GM18507 (cell line): Measurements from ENCODE around the gene EPN2.
"Not testable (repeated sequence)": the region's sequence is repeated elsewhere in the genome, so short reads cannot be mapped to it uniquely, and the experiment has no call there.

ENCODE experiments used
- DNase-seq: peaks from one replicate; pipeline ENCODE4 v3.0.0; 2011; ENCODE audit warnings: low read depth; ENCODE audit not compliant: insufficient read length; ENCODE audit errors: extremely low spot score
- FAIRE-seq: peaks from 2 replicates; lab custom pipeline; 2011; peaks lifted over from hg19 to GRCh38; lab: Jason Lieb, UNC

EPN2 gene

DNA sequence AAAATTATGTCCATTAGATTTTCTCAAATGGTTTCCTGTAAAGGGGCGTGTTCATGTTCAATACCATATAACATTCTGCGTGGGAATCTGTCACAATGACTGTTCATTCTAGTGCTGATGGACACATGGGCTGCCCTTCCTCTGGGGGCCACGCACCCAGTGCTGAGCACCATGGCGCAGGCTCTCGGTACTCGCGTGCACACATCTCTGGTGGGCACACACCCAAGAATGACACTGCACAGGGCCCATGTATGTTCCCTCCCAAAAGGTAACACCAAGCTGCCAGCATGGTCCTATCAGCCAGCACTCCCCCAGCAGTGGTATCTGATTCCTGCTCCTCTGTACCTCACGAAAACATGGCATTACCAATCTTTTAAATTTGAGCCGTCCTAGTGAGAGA is 111.6 kb downstream of the EPN2 start:
- no peak for DNase-seq
- FAIRE-seq, result no peak

DNA sequence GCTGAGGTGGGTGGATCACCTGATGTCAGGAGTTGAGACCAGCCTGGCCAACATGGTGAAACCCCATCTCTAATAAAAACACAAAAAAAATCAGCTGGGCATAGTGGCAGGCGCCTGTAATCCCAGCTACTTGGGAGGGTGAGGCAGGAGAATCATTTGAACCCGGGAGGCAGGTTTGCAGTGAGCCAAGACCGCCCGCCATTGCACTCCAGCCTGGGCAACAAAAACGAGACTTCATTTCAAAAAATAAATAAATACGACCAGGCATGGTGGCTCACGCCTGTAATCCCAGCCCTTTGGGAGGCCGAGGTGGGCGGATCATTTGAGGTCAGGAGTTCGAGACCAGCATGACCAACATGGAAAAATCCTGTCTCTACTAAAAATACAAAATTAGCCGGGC is 116.2 kb downstream of the EPN2 start:
- FAIRE-seq, DNase-seq: not testable (repeated sequence)

DNA sequence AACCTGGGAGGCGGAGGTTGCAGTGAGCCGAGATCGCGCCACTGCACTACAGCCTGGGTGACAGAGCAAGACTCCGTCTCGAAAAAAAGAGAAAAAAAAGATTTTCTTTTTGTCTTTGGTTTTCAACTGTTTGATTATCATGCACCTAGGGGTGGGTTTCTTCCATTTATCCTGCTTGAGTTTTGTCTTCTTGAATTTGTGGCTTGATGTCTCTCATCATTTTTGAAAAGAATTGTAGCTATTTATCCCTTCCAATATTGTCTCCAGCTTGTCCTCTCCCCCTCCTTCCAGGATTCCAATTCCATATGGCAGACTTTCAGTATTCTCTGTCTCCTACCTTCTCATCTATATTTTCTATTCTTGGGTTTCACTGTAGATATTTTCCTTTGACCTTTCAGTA is 117.6 kb downstream of the EPN2 start:
- FAIRE-seq (no peak), DNase-seq (no peak)

DNA sequence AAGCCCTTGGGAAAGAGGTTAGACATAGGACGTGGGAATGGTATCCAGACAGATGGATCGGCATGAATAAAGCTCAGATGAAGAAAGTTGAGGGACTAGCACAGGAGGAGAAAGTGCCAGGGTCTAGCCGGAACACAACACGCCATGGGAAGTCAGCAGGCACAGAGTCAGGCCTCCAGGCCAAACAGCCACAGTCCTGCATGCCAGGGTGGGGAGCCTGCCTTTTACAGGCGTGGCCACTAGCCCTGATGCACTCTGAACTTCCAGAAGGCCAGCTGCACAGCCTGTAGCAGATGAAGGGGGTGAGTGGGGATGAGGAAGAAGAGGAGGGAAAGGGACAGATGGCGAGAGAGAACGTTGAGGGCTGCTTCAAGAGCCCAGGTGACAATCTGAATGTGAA is 120.2 kb downstream of the EPN2 start:
- DNase-seq, result no peak
- no peak for FAIRE-seq

DNA sequence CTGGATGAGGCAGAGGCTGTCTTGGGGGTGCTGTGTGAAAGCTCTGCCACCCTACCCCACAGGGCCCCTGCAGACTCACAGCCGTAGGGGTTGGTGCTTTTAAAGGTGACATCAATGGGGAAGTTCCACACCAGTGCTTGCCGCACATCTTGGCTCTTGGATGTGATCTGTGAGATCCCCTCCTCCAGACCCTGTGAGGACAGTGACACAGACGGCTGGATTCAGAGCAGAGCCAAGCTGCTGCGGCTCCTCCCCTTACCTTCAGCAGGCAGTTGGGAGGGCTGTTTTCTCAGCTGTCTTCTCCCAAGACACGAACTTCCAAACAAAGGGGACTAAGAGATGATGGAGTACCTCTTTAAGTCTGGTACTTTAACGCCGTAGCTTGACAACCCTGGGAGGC is 120.6 kb downstream of the EPN2 start:
- no peak for FAIRE-seq

DNA sequence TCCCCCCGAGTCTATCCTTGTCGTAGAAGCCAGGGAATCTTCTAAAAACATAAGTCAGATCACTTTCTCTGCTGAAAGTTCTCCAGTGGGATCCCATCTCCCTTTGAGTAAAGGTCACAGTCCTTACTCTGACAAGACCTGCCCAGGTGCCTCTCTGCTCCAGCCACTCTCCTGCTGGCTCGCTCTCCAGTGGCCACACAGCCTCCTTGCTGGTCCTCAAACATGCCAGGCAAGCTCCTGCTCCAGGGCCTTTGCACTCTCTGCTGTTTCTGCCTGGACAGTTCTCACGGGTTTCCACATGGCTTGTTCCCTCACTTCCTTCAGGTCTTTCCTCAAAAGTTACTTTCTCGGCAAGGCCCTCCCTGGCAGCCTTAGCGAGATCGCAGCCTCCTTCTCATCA is 122.0 kb downstream of the EPN2 start:
- DNase-seq (no peak), FAIRE-seq (no peak)

More for the DNA sequence above, 120.6 kb downstream of the EPN2 start:
- no peak for DNase-seq

DNA sequence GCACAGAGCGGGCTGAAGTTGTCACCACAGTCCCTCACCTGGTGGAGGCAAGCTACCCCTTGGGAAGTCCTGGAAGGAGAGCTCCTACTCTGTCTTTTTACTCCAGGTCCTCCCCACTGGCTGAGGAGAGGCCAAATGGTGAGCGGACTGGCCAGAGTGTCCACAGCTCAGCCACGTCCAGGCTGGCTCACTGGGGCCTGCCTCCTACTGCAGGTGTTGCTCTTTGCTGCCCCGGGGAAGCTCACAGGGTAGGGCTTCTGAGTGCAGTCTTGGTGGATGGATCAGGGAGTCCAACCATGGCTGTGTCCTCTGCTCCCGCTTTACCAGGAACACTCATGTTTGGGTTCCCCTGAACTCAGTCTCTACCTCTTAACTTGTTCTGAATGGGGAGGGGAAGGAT is 122.7 kb downstream of the EPN2 start:
- DNase-seq (no peak), FAIRE-seq (no peak)

DNA sequence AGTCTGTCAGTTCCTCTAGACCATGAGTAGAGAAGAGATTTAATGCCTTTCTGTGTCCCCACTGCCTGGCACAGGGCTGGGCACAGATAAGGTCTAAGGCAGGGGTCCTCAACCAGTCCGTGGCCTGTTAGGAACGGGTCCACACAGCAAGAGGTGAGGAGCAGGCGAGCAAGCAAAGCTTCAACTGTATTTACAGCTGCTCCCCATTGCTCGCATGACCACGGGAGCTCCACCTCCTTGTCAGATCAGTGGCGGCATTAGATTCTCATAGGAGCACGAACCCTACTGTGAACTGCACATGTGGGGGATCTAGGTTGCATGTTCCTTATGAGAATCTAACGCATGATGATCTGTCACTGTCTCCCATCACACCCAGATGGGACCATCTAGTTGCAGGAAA is 123.6 kb downstream of the EPN2 start:
- FAIRE-seq (no peak), DNase-seq (no peak)

DNA sequence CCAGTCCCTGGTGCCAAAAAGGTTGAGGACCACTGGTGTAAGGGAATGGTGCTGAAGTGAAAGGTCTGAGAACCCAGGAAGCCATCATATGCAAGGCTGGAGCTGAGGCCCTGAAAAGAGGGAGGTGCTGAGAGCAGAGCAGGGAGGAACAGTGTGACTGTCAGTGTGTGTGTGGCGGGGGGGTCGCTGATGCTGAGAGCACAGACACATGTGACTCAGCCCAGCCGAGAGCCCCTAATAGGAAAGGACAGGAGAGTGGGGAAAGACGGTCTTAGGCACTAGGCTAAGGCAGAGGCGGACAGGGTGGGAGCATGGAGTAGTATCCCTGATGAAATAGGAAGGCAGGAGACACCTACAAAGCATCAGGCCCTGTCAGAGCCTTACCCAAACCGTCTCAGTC is 124.2 kb downstream of the EPN2 start:
- FAIRE-seq, result no peak
- no peak for DNase-seq

DNA sequence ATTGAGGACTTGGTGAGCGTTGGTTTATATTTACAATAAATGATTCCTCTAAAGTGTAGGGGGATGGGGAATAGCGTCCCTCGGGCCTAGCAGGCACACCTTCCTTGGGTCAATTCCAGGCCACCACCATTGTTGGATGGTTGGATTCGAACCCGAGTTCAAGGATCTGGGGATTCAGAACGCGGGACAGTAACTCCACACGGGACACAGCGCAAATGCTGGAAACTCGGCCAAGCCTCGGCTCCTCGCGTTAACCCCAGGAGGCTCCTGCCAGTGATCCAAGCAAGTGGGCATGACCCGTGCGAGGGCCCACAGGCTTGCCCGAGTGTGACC is 124.7 kb downstream of the EPN2 start:
- no peak for FAIRE-seq
- no peak for DNase-seq

DNA sequence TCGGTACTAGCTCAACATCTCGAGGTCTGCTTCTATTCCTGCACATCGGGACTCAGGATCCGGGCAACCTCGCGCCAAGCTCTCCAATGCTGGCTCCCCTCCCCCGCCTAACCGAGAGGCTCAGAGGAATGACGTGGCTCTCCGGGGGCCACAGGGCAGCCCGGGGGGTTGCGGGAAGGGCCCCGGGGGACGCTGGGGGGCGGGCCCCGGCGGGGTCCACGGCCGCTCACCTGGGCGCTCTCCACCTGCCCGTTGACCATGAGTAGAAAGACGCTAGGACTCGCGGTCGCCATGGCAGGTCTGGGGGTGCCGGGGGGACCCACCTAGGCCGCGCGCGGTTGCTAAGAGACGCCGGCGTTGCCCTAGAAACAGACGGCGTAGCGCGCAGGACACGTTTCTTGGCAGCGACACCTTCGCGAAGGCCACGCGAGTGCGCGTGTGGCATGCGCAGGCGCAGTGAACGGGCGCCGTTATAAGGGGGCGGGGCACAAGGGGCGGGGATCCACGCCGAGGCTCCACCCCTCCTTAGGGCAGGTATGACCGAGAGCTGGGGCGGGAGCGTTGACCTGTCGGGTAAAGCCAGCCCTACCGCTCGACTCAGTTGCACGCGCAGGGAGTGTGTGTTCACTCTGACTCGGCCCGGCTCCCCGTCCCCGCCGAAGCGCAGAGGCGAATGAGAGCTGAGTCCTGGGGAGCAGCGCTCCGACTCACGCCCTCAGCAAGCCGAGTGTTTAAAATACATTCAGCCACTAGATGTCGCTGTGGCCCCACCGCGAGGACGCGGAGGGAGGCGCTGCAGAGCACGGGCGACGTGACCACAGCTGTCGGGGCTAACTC is 125.3 kb downstream of the EPN2 start, which contains the start of gene B9D1:
Gene B9D1, minus strand, starts transcription at position 447 of the 837 bp plus-strand sequence. Its CDS starts 154 bp downstream, at position 293.
- peak; percentile 89 for FAIRE-seq
- peak; percentile 99 for DNase-seq

DNA sequence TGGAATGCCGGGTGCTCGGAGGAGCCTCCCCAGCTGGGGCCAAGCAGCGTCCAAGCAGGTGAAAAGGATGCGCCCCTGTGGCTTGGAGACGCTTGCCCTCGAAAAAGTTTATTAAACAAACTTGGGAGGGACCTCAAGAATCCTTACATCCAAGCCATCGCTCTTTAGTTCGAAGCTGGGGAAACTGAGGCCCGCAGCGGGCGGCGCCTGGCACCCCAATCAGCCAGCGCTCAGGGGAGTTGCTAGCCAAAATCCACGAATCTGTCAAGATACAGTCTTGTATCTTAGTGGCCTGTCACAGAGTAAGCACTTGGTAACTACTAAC is 125.9 kb downstream of the EPN2 start:
- DNase-seq (no peak), FAIRE-seq (no peak)

DNA sequence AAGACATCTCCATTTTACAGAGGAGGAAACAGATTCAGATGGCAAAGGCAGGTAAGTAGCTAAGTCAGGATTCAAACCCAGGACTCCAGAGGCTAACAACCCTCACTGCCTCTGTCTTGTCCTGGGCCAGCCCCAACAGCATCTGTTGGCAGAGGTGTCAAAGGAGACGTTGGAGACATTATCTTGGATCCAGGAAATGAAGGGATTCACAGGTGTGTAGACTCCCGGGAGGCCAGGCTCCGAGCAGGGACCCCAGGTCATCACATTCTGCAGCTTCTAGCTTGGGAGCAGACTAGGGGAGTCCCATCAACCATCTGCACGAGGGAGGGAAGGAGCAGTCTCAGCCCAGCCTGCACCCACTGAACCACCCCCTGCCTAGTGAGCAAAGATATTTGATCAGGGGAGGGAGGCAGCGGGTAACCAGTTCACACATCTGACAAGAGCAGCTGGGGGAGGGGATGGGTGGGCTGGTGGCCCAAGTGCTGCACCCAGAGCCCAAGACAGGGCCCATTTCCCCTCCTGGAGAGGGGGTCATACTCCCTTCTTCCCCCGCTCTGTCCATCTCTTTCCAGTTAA is 126.4 kb downstream of the EPN2 start:
- FAIRE-seq (no peak), DNase-seq (no peak)

DNA sequence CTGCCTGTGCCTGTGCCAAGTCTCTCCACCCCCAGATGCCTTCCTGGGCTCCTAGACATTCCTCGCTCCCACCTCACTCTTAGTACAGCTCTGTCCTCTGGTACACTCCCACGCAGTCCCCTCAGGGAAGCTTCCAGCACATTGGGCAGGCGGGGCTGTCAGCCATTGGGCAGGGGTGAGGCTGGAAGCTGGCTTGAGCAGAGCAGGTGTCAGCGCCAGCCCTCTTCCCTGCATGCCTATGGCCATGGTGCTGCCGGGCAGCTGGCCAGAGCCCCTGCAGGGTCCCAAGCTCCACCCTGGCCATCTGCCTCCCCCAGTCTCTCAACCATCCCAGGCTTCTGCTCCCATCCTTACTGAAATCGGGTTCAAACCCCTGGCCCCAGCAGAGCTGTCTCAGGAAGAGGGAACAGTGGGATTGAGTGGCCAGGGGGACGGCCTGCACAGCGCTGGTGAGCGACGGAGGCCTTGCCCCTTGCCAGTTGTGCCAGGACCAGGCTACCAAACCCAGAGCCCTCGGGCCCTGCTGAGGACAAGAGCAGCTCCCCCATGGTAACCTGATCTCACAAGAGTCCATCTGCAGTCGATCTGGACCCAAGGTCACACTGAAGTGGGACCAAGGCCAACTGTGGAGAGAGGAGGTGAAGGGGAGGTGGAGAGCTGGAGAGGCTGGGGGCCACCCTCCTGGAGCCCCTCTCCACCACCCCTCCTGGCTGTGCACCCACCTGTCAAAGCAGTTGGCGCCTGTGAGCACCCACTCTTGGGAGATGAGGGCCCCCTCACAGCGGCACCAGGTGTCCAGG is 127.7 kb downstream of the EPN2 start:
- DNase-seq, result no peak
- FAIRE-seq, result no peak

DNA sequence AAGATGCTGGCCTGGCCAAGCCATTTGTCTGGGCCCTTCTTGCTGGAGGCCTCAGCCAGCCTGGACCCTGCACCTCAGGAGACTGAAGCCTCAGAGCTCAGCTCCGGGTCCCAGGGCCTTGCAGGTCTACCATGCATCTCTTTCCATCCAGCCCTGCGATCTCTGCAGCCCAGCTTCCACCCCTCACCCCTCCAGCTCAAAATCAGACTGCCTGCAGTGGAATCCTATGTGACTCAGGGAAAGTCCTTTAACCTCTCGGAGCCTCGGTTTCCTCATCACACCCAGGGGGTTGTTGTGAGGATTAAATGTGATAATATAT is 128.3 kb downstream of the EPN2 start:
- DNase-seq, result no peak
- no peak for FAIRE-seq

DNA sequence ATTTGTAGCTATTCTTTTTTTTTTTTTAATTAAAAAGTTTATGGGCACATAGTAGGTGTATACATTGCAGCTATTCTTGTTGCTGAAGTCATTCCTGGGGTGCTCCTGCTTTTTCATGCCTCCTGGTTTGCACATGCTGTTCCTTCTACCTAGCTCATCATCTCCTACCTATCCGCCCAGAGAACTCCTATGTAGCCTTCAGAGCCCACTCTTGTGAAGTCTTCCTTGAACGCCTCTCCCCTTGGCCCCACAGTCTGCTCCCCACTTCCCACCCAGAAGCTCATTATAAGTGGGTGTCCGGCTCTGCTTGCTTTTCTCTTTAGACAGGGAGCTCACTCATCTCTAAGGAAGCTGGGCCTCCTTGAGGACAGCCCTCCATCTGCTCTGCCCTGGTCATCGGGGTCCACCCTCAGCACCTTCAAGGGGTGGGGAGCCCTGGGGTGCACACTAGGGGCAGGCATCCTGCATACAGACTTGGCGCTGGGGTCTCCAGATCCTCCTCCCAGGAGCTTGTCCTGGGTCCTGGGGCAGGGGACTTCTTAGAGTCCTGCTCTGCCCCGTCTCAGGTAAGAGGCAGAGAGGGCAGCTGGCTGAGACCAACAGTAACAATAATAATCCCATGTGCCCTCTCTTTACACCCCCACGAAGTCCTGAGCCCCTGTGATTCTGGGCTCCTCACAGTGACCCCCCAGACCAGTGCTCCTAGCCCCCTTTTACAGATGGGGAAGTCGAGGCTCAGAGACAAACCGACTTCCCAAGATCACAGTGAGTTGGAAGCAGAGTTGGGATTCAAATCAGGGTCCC is 128.9 kb downstream of the EPN2 start:
- FAIRE-seq, result no peak
- DNase-seq, result no peak

DNA sequence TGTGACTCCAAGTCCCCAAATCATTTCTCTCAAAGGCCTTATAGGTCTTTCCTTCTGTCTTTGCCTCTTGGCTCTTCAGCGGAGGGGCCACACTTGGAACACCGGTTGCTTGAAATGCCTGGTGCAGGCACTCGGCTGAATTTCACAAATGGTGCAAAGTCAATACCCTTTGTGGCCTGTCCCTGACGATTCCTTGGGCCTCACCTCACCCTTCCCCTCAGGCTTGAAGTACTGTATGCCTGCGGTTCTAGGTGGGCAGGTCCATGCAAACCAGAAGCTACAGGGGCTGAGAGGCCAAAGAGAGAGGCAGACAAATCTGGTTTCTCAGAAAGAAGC is 129.4 kb downstream of the EPN2 start:
- DNase-seq (no peak), FAIRE-seq (no peak)

DNA sequence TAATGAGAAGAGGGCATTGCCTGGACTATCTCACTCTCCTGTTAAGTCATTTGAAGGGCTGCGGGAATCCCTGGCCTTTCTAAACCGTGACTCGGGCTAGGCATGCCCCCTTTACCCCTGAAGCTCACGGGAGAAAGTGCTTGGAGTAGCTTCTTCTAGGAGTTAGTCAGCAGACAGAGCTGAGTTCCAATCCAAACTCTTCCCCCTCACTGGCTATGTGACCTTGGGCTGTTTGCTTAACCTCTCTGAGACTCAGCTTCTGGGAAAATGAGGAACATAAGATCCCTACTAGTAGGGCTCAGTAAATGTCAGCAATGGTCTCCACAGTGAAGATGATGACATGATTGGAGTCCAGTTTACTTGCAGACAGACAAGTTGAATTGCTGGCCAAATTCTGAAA is 131.1 kb downstream of the EPN2 start:
- FAIRE-seq (no peak), DNase-seq (no peak)

DNA sequence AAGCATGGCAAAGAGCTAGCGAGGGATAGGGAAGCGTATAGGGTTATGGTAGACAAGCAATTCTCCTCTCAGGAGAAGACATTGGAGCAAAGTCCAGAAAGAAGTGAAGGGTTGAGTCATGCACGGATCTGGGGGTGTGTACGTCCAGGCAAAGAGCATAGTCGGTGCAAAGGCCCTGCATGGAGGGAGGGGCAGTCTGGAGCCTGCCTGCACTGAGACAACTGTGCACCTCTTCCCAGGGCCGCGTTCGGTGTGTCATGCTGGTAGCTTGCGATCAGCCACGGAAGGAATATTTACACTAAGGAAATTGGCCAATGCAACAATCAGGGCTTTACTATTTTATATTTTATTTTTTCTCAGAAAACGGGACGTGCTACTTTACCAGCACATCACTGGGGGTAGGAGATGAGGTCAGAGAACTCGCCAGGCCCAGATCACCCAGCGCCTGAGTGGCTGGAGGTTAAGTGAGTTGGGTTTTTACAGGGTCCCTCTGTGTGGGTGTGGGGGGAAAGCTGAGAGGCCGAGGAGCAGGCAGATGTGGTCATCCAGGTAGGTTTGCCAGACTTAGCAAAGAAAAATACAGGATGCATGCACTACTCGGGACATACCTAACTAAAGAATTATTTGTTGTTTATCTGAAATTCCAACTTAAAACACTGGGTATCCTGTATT is 132.1 kb downstream of the EPN2 start:
- FAIRE-seq, result no peak
- DNase-seq, result no peak
